ENCODE data around the gene CPSF4. TPM values are rescaled to one million over a fixed set of nuclear protein-coding genes. Genes with fewer than 3 reads are reported as not detected.

Gene CPSF4
- total RNA-seq, 1 experiment from 2014 or later: 98.2 TPM

GRCh38 chr7:99459087-99459486 lies 20.3 kb downstream of the CPSF4 start:
- Histone ChIP-seq H3K79me1 (ENCODE audit: insufficient read depth, low read depth, low read length, poor library complexity, severe bottlenecking) (peaks cover 9% of the 10 kb centered on the region), H2AFZ (ENCODE audit: low read length) (no peak overlapping the region), H4K91ac (ENCODE audit: insufficient read length, low read depth, low read length) (no peak overlapping the region), H3K23me2 (ENCODE audit: insufficient read length, low read depth, low read length, poor library complexity, severe bottlenecking) (no peaks in the 10 kb centered on the region), H3K27me3 (ENCODE audit: insufficient read depth, low read length) (no peaks in the 10 kb centered on the region), H2BK15ac (ENCODE audit: low read depth, low read length) (no peak overlapping the region), H2AK5ac (ENCODE audit: insufficient read length, low read length) (no peak overlapping the region), H4K8ac (replicated peaks; ENCODE audit: insufficient read length, low read depth, low read length) (no peak overlapping the region), H3K18ac (ENCODE audit: insufficient read length, low read depth, low read length) (no peak overlapping the region), H2BK120ac (ENCODE audit: low read depth, low read length, poor library complexity, severe bottlenecking) (no peak overlapping the region), H3K9me3 (ENCODE audit: control insufficient read depth, low read depth, low read length) (no peaks in the 10 kb centered on the region), H3K9ac (ENCODE audit: extremely low read depth, insufficient read length, low read length) (no peak overlapping the region), H3K4me1 (ENCODE audit: insufficient read depth, low read length) (no peaks in the 10 kb centered on the region), H3K4me2 (ENCODE audit: insufficient read depth, insufficient read length, low read length) (no peak overlapping the region), H3K4ac (ENCODE audit: low read depth, low read length) (no peak overlapping the region), H2BK5ac (ENCODE audit: insufficient read length, low read length) (no peak overlapping the region), H3K79me2 (ENCODE audit: insufficient read depth, low read length) (peaks cover 9% of the 10 kb centered on the region; the same call in 1 of the 2 replicates), H4K20me1 (ENCODE audit: control insufficient read depth, insufficient read depth, insufficient read length) (no peaks in the 10 kb centered on the region), H3K23ac (ENCODE audit: insufficient read length, low read depth, low read length) (no peak overlapping the region), H2BK12ac (ENCODE audit: insufficient read length, low read depth, low read length) (no peak overlapping the region), H3K56ac (ENCODE audit: insufficient read length, low read depth, low read length) (no peak overlapping the region), H3K27ac (ENCODE audit: insufficient read length, low read depth, low read length) (no peak overlapping the region), H4K5ac (ENCODE audit: insufficient read length, low read depth, low read length) (no peak overlapping the region), H3K14ac (ENCODE audit: insufficient read depth, low read length) (no peak overlapping the region), H2BK20ac (ENCODE audit: low read depth, low read length, poor library complexity, severe bottlenecking) (no peak overlapping the region), H3T11ph (ENCODE audit: low read length) (no peak overlapping the region)
- no peak overlapping the region; a peak in 1 of 5 replicates for H3K4me3 Mint-ChIP-seq
- peak; percentile 71 for DNase-seq
- peaks cover 45 to 91% (median 76%) of the 10 kb centered on the region in 3 experiments for H3K36me3 Mint-ChIP-seq (ENCODE audit: insufficient read depth in 1 of 3, low read depth in 3 of 3)
- peak; percentile 66 for TF ChIP-seq CTCF (conservative IDR thresholded peaks at IDR 0.05)
- WGBS (ENCODE audit: extremely low coverage, insufficient read length, low lambda C conversion rate): no CpG with 5 or more reads among the region's 8 CpGs
- H3K27me3 Mint-ChIP-seq (ENCODE audit: low read depth): no peaks in the 10 kb centered on the region; the same call in none of the 2 replicates
- 0 out of 5 replicates have a peak, but pooled peaks cover 0 to 3% of the 10 kb centered on the region in 2 experiments for H3K9me3 Mint-ChIP-seq
- peaks cover 1 to 4% of the 10 kb centered on the region in 2 experiments for H3K4me1 Mint-ChIP-seq
- peak overlapping the region in 1 of 3 experiments; percentile 59; a peak in 1 of 7 replicates for H3K27ac Mint-ChIP-seq

All from H9 (cell line).